A673 (cell line): ENCODE data around the gene SRL. TPM values are rescaled to one million over a fixed set of nuclear protein-coding genes. Genes with fewer than 3 reads are reported as not detected.

ENCODE experiments used
- BruUV-seq: library from RNA; stranded (reverse); fragments of 400-500 nt; replicated peaks from 2 replicates; lab custom pipeline; 2021; lab: Mats Ljungman, UMichigan
- CTCF ChIA-PET: fragments of 300-600 bp; sonication (Branson Sonifier 250); formaldehyde crosslinking; loops from one replicate; lab custom pipeline; 2022; ENCODE audit warnings: antibody characterized with exemption; lab: Charles Lee
- POLR2A ChIA-PET: fragments of 300-600 bp; sonication (Branson Sonifier 250); formaldehyde crosslinking; loops from one replicate; lab custom pipeline; 2022; ENCODE audit warnings: antibody characterized with exemption; ENCODE audit not compliant: low non-redundant PET; lab: Charles Lee
- DNase-seq: peaks from one replicate; pipeline ENCODE4 v3.0.0-alpha.2; 2015; ENCODE audit warnings: low spot score
- H3K27ac ChIP-seq: fragments of 200-600 bp; sonication (generic); 2 replicates; pipeline ENCODE4 v1.5.1; 2016; ENCODE audit warnings: mixed run types, low read depth, mild to moderate bottlenecking, mixed read lengths, antibody characterized with exemption, low read length; ENCODE audit not compliant: poor library complexity, severe bottlenecking
- H3K27me3 ChIP-seq: fragments of 200-600 bp; sonication (generic); replicated peaks from 2 replicates; pipeline ENCODE4 v1.6.1; 2017; ENCODE audit warnings: mixed run types, low read depth, mild to moderate bottlenecking, mixed read lengths, antibody characterized with exemption, low read length; ENCODE audit not compliant: insufficient read depth, poor library complexity
- H3K36me3 ChIP-seq: fragments of 200-600 bp; sonication (generic); 2 replicates; pipeline ENCODE4 v1.6.1; 2016; ENCODE audit warnings: mixed run types, mild to moderate bottlenecking, mixed read lengths, antibody characterized with exemption, low read length; ENCODE audit not compliant: insufficient read depth, poor library complexity, severe bottlenecking
- H3K4me1 ChIP-seq: fragments of 200-600 bp; sonication (generic); 2 replicates; pipeline ENCODE4 v1.6.1; 2017; ENCODE audit warnings: mixed run types, mild to moderate bottlenecking, mixed read lengths, antibody characterized with exemption, low read length; ENCODE audit not compliant: insufficient read depth, poor library complexity, severe bottlenecking
- H3K4me3 ChIP-seq: fragments of 200-600 bp; sonication (generic); 2 replicates; pipeline ENCODE4 v1.5.1; 2016; ENCODE audit warnings: low read depth, mixed run types, mild to moderate bottlenecking, mixed read lengths, low read length; ENCODE audit not compliant: poor library complexity, severe bottlenecking
- H3K9me3 ChIP-seq: fragments of 200-600 bp; sonication (generic); 2 replicates; pipeline ENCODE4 v1.6.1; 2016; ENCODE audit warnings: mixed run types, low read depth, mild to moderate bottlenecking, mixed read lengths, antibody characterized with exemption, low read length; ENCODE audit not compliant: poor library complexity, severe bottlenecking
- EZH2 ChIP-seq: fragments of 200-600 bp; sonication (generic); IDR thresholded peaks from 2 replicates; pipeline ENCODE4 v1.6.1; 2017; ENCODE audit warnings: borderline replicate concordance, low read depth, mild to moderate bottlenecking, mixed read lengths, antibody characterized with exemption, low read length; ENCODE audit not compliant: poor library complexity, severe bottlenecking
- intact Hi-C: fragments of 100-400 bp; cut with micrococcal nuclease; formaldehyde crosslinking; loops from one replicate; pipeline ENCODE4 v1.10.0; 2022; ENCODE audit not compliant: unreplicated experiment
- total RNA-seq: library from RNA; stranded (reverse); gene quantifications from 2 replicates; pipeline ENCODE4 v1.2.3, GENCODE V29; 2021
- TF ChIP-seq, protein P1 (sequence below): fragments of 300-800, 200-600 bp; sonication (generic); conservative IDR thresholded peaks from 2 replicates; pipeline ENCODE4 v1.5.1; 2017; ENCODE audit warnings: low read depth, mild to moderate bottlenecking, antibody characterized with exemption, low read length, moderate library complexity, mixed read lengths

The SRL gene
- total RNA-seq, 1 experiment from 2014 or later = 0.11 TPM

DNA sequence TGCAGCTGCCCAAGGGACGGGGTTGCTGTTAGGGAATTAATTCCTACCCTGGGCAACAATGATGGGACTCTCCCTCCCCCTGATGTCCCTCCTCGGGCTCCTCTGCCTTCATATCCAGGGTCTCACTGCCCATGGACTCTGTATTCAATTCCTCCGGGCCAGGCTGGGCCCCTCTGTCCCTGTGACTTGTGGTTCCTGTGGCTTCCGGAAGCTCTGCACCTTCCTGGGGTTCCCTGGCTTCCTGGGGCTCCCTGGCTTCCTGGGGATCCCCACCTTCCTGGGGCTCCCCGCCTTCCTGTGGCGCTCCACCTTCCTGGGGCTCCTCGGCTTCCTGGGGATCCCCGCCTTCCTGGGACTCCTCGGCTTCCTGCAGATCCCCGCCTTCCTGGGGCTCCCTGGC is 35.2 kb downstream of the SRL start:
- Histone ChIP-seq H3K4me1 (no peaks in the 10 kb centered on the region), H3K4me3 (no peak overlapping the region), H3K36me3 (no peaks in the 10 kb centered on the region), H3K27ac (no peak overlapping the region), H3K9me3 (no peaks in the 10 kb centered on the region), H3K27me3 (no peaks in the 10 kb centered on the region)
- POLR2A ChIA-PET = no interaction called here
- CTCF ChIA-PET = interaction anchor here (0.7 kb wide), 1 partner anchor 9 kb away, joined by 3 read pairs; no protein-coding TSS in a partner anchor
- no peak for DNase-seq
- no peak for TF ChIP-seq EZH2
- TF ChIP-seq, protein P1, sequence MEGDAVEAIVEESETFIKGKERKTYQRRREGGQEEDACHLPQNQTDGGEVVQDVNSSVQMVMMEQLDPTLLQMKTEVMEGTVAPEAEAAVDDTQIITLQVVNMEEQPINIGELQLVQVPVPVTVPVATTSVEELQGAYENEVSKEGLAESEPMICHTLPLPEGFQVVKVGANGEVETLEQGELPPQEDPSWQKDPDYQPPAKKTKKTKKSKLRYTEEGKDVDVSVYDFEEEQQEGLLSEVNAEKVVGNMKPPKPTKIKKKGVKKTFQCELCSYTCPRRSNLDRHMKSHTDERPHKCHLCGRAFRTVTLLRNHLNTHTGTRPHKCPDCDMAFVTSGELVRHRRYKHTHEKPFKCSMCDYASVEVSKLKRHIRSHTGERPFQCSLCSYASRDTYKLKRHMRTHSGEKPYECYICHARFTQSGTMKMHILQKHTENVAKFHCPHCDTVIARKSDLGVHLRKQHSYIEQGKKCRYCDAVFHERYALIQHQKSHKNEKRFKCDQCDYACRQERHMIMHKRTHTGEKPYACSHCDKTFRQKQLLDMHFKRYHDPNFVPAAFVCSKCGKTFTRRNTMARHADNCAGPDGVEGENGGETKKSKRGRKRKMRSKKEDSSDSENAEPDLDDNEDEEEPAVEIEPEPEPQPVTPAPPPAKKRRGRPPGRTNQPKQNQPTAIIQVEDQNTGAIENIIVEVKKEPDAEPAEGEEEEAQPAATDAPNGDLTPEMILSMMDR = no peak
- no TSS peak for BruUV-seq
- intact Hi-C loops = no loop called here

DNA sequence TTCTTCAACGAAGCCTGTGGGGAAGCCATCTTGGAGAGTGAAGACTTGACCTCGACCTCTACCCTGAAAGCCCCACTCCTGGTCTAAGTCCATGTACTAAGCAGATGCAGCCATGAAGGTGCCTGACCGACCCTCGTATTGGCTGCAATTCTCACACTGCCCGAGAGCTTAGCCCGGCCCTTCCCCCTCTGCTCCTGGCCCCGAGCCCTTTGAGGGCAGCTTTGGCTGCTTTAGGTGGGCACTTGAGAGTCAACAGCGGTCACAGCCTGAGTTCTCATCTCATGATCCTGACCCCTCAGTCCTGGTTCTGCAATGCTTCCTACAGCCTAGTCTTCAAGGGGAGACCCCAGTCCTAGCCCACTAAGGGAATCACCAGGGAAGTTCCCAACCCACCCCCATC is 35.9 kb downstream of the SRL start:
- H3K9me3 ChIP-seq = no peaks in the 10 kb centered on the region
- intact Hi-C loops = no loop called here
- no TSS peak for BruUV-seq
- H3K4me1 ChIP-seq = no peaks in the 10 kb centered on the region
- no peaks in the 10 kb centered on the region for H3K36me3 ChIP-seq
- DNase-seq = no peak
- H3K27me3 ChIP-seq = no peaks in the 10 kb centered on the region
- no peak overlapping the region for H3K27ac ChIP-seq
- ChIA-PET CTCF (interaction anchor here (0.7 kb wide), 1 partner anchor 183 kb away, joined by 4 read pairs; no protein-coding TSS in a partner anchor), POLR2A (no interaction called here)
- no peak overlapping the region for H3K4me3 ChIP-seq
- no peak for TF ChIP-seq EZH2
- TF ChIP-seq, protein P1 = no peak

- Histone ChIP-seq H3K4me1 (no peaks in the 10 kb centered on the region), H3K36me3 (no peaks in the 10 kb centered on the region), H3K27ac (no peak overlapping the region), H3K9me3 (no peaks in the 10 kb centered on the region), H3K27me3 (no peaks in the 10 kb centered on the region), H3K4me3 (no peak overlapping the region)
- CTCF ChIA-PET = no interaction called here
- no peak for DNase-seq
- intact Hi-C loops = no loop called here
- TF ChIP-seq, protein P1 = no peak
- TF ChIP-seq EZH2 = no peak
- no TSS peak for BruUV-seq
- POLR2A ChIA-PET = no interaction called here
Observed at GRCh38 chr16:4204521-4204920, 37.4 kb downstream of the SRL start.
